ENCODE data around the gene CEACAM18.
"Not testable (repeated sequence)": the region's sequence is repeated elsewhere in the genome, so short reads cannot be mapped to it uniquely, and the experiment has no call there.

Gene CEACAM18

GRCh38 chr19:51462276-51462675, 16.1 kb upstream of the CEACAM18 start:
- DNase-seq: no peak

DNA sequence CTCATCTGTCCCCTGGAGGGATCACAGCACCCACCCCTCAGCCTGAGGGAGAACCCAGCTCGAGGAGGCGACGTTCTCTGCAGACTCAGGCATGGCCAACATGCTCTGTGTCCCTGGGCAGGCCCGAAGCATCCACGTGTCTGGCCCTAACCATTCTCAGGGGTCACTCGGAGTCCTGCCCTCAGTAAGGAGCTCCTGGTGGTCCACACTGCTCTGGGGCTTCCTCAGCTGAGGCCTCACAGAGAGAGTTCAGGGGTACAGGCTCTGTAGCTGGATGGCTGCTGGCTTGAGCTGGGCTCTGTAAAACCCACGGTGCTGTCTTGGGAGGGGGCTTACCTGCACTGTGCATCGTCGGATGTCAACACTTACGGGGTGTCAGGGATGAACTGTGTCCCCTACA, 15.7 kb upstream of the CEACAM18 start:
- no peak for DNase-seq

DNA sequence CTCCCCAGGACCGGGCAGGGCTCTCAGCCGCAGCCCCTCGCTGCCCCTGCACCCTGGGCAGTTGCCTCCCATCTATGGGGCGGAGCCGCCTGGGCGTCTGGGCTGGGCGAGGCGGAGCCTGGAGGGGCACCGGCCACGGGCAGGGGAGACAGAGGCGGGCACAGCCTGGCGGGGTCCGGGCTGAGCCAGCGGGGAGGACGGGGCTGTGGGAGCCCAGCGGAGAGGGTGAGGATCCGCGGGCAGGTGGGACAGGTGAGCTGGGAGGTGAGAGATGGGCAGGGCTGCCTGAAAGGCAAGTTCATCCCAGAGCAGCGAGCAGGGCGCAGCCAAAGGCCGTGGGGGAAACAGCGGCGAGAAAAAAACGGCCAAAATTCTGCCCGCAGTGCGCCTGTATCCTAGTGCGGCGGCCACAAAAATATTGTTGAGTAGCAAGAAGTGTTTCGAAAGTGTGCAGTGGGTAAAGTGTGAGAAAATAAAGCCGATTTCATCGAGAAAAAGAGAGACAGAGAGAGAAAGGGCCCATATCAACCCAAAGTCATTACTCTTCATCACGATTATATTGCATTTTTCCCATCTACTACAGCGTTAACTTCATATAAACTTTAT, 14.3 kb upstream of the CEACAM18 start:
- DNase-seq: not testable (repeated sequence)

DNA sequence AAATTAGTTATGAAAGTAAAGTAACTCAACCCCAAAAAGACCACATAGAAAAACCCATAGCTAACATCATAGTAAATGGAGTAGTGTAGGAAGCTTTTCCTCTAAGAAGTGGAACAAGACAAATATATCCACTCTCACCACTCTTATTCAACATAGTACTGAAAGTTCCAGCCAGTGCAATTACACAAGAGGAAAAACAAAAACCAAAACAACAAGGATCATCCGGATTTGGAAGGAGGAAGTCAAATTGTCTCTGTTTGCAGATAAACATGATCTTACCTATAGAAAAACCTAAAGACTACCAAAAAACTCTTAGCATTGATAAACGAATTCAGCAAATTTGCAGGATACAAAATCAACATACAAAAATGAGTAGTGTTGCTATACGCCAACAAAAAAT, 11.6 kb upstream of the CEACAM18 start:
- DNase-seq: no peak

- DNase-seq: no peak
These were observed 10.3 kb upstream of the CEACAM18 start for GRCh38 chr19:51467864-51468544.

GRCh38 chr19:51468545-51468920, 9.8 kb upstream of the CEACAM18 start:
- DNase-seq: no peak

- DNase-seq: no peak
These were observed 9.2 kb upstream of the CEACAM18 start for GRCh38 chr19:51469162-51469561.

DNA sequence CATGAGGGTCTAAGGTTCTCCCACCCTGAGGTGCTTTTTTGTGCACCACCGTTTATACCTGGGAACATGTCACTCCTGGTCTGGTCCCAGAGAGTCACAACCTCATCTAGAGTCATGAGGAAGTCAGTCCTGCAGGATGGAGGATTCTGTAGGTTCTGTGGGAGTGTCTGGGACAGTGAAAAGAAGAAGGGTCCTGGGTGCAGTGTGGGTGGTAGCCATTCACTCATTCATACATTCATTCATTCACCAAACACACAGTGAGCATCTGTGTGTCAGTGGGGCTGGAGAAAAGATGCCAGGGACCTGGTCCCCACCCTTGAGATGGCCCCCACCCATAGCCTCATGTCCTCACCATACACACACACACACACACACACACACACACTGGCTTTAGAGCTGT, 8.7 kb upstream of the CEACAM18 start:
- no peak for DNase-seq

DNA sequence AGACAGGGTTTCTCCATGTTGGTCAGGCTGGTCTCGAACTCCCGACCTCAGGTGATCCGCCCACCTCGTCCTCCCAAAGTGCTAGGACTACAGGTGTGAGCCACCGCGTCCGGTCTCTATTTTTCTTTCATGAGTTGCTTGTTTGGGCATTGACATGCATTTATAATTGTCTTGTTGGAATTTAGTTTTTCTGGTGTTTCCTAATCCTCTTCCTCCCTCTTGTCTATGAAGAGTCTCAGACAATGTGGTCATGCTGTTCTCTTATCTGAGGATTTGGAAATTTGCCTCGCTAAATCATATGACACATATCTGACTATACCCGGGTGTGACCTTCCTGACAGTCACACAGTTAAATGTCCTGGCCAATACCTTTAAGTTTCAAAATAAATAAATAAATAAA, 7.4 kb upstream of the CEACAM18 start:
- no peak for DNase-seq

GRCh38 chr19:51471527-51471926, 6.8 kb upstream of the CEACAM18 start:
- DNase-seq: no peak

- DNase-seq: no peak
These were observed 5.7 kb upstream of the CEACAM18 start for GRCh38 chr19:51472607-51473006.

- peak; percentile 63 to 77 (median 74) for DNase-seq
These were observed 5.2 kb upstream of the CEACAM18 start for GRCh38 chr19:51473009-51473707.

- DNase-seq: no peak
These were observed 2.2 kb upstream of the CEACAM18 start for GRCh38 chr19:51476164-51476563.

- DNase-seq: no peak
These were observed 995 bp upstream of the CEACAM18 start for GRCh38 chr19:51477344-51477743.

DNA sequence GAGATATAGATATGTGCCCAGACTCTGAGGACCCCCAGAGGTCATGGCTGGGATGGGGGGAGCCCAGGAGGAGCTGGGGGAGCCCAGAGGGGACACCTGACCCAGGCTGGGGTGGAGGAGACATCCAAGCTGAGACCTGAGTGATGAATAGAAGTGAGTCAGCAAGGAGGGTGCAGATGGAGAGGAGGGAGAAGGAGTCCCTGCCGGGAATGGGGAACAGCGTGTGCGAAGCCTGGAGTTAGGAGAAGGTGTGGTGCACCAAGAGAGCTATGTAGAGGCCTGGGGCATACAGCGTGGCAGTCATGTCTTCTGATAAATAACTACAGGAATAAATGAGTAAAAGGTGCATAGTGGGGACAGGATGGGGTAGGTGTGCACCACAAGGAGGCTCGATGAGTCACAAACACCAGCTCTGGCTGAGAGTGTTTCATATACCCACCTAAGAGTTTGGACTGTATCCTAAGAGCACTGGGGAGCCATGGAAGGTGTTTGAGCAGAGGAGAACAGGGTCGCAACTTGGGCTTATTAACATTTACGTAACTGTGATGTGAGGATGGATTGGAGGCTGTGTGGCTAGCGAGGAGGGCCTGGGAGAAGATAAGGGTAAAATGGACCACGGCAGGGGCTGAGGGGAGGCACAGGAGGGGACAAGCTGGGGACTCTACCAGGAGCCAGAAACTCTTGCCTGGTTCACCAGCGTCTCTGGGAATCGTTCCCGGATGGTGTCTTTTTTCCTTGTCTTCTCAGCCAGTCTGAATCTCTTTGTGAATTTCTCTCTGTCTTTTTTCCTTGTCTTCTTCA, 1.4 kb downstream of the CEACAM18 start:
- DNase-seq: no peak

GRCh38 chr19:51480590-51480989, 2.3 kb downstream of the CEACAM18 start:
- DNase-seq: no peak

- no peak for DNase-seq
These were observed 7.8 kb downstream of the CEACAM18 start for GRCh38 chr19:51485960-51486660.

DNA sequence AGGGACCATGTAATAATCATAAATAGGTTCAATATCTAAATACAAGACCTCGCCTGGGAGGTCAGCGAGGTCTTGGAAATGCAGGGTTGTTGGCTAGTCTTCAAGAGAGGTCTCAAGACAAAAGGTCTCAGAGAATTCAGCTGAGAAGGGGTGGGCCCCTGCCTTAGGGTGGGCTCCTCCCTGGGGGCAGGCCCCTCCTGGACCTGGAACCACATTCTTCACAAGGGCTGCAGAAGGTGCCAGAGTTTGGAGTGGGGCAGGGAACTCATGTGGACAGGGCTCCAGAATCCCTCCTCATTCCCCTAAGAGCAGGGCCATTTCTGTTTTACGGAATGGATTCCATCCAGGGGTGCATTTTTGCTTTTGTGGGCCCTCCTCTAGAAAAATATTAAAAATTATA, 10.2 kb downstream of the CEACAM18 start:
- no peak for DNase-seq

DNA sequence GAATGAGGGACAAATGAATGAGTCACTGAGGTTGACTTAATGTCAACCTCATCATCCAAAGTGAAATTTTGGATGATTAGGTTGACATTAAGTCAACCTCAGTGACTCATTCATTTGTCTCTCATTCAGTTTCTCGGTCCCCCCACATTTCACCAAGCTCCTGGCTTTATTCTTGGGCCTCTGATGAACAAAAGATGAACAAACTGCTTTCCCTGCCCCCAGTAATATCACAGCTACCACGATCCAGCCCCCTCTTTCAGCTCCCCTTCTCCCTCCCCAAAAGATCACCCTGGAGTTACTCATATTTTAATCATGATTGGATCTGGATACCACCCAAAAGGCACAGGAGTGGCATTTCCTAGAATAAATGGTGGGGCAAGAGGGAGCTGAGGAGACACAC, 10.8 kb downstream of the CEACAM18 start:
- no peak for DNase-seq

DNA sequence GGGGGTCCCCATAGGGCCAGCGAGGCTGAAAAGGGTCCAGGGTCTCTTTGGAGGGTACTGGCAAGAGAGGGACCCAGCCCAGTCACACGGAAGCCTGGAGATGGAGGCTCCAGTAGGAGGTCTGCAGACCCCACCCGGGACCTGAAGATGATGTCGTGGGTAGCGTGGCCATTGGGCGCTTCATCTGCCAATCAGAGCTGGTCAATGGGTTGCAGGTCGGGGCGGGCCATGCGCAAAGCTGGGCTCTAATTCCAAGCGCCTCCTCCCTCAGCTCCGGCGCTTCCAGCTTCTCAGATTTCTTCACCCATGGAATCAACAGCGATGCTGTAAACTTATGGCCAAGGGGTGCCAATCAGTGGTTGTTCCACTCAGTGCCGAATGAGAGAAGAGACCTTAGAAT, 12.3 kb downstream of the CEACAM18 start:
- no peak for DNase-seq

GRCh38 chr19:51491586-51491985, 13.2 kb downstream of the CEACAM18 start:
- no peak for DNase-seq

DNA sequence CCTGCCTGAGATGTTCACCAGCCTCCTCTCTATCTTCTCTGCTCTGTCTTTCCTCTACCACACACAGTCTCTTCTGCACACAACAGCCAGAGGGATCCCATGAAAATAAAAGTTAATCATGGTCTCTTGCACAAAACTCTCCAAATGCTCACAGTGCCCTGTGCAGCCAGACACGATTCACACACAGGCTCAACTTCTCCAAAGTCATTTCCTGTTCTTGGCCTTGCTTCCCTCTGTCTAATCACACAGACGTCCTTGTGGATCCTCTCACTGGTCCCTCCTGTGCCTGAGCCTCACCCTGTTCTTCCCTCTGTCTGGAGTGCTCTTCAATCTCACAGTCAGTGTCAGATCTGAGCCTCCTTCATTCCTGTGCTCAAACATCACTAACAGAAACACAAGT, 15.4 kb downstream of the CEACAM18 start:
- no peak for DNase-seq

- no peak for DNase-seq
These were observed 19.3 kb downstream of the CEACAM18 start for GRCh38 chr19:51497666-51498065.

Data from activated naive CD4-positive, alpha-beta T cell (primary cell).